ENCODE measurements around the gene ALDH9A1.

DNA sequence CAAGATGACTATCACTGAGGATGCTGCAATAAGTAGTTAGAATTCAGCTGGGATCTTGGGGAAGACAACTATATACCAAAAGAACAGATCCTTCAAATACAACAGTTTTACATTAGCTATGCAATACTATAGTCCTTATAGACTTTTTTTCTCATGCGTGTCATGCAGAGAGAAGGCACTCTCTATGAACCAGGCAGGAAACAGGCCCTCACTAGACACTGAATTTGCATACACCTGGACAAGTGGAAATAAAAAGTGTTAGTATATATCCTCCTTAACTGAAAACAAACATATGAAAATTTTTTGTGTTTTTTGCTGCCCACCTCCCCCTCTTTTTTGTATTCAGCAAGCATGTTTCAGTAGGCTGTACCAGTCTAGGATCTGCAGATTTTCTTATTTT lies 40.4 kb upstream of the ALDH9A1 start:
- TF ChIP-seq, protein P1, sequence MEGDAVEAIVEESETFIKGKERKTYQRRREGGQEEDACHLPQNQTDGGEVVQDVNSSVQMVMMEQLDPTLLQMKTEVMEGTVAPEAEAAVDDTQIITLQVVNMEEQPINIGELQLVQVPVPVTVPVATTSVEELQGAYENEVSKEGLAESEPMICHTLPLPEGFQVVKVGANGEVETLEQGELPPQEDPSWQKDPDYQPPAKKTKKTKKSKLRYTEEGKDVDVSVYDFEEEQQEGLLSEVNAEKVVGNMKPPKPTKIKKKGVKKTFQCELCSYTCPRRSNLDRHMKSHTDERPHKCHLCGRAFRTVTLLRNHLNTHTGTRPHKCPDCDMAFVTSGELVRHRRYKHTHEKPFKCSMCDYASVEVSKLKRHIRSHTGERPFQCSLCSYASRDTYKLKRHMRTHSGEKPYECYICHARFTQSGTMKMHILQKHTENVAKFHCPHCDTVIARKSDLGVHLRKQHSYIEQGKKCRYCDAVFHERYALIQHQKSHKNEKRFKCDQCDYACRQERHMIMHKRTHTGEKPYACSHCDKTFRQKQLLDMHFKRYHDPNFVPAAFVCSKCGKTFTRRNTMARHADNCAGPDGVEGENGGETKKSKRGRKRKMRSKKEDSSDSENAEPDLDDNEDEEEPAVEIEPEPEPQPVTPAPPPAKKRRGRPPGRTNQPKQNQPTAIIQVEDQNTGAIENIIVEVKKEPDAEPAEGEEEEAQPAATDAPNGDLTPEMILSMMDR (IDR thresholded peaks at IDR 0.05) = no peak
- no peak for TF ChIP-seq POLR2AphosphoS5 (IDR thresholded peaks at IDR 0.05)
